Loucy (cell line): ENCODE data around the gene ZNRF1.

ENCODE experiments used
- H2AFZ ChIP-seq: fragments of 200-600 bp; sonication (generic); 2 replicates; pipeline ENCODE4 v1.6.0; 2016; ENCODE audit warnings: antibody characterized with exemption, mild to moderate bottlenecking, low read length, moderate library complexity
- H3F3A ChIP-seq: fragments of 200-600 bp; 2 replicates; pipeline ENCODE4 v1.6.0; 2016; ENCODE audit warnings: antibody characterized with exemption, low read depth, mild to moderate bottlenecking
- H3K27me3 ChIP-seq: fragments of 200-600 bp; sonication (generic); 2 replicates; pipeline ENCODE4 v1.6.1; 2014; ENCODE audit warnings: low read length, mild to moderate bottlenecking; ENCODE audit not compliant: insufficient read depth, poor library complexity, severe bottlenecking
- H3K36me3 ChIP-seq: fragments of 200-600 bp; sonication (generic); 2 replicates; pipeline ENCODE4 v1.6.1; 2016; ENCODE audit warnings: low read length; ENCODE audit not compliant: insufficient read depth
- H3K4me1 ChIP-seq: fragments of 200-600 bp; sonication (generic); 2 replicates; pipeline ENCODE4 v1.5.1; 2014; ENCODE audit warnings: low read length, mild to moderate bottlenecking; ENCODE audit not compliant: insufficient read depth, poor library complexity, severe bottlenecking
- H3K4me2 ChIP-seq: fragments of 200-600 bp; sonication (generic); 2 replicates; pipeline ENCODE4 v1.6.0; 2014; ENCODE audit warnings: antibody characterized with exemption, low read length, low read depth, mild to moderate bottlenecking; ENCODE audit not compliant: poor library complexity, severe bottlenecking
- H3K4me3 ChIP-seq: fragments of 200-600 bp; sonication (generic); 2 replicates; pipeline ENCODE4 v1.5.1; 2014; ENCODE audit warnings: low read length, mild to moderate bottlenecking, mixed read lengths; ENCODE audit not compliant: poor library complexity, severe bottlenecking
- H3K79me2 ChIP-seq: fragments of 200-600 bp; sonication (generic); 2 replicates; pipeline ENCODE4 v1.6.1; 2014; ENCODE audit warnings: low read length; ENCODE audit not compliant: insufficient read depth
- H3K9ac ChIP-seq: fragments of 200-600 bp; sonication (generic); 2 replicates; pipeline ENCODE4 v1.6.0; 2014; ENCODE audit warnings: mild to moderate bottlenecking, low read depth, low read length, moderate library complexity; ENCODE audit not compliant: poor library complexity, severe bottlenecking
- H3K9me2 ChIP-seq: fragments of 200-600 bp; sonication (generic); replicated peaks from 2 replicates; pipeline ENCODE4 v1.6.1; 2016; ENCODE audit warnings: low read depth, low read length, mixed read lengths
- H3K9me3 ChIP-seq: fragments of 200-600 bp; sonication (generic); 2 replicates; pipeline ENCODE4 v1.6.1; 2014; ENCODE audit warnings: mild to moderate bottlenecking, antibody characterized with exemption, low read length, low read depth; ENCODE audit not compliant: insufficient read depth
- H4K20me1 ChIP-seq: fragments of 200-600 bp; sonication (generic); 2 replicates; pipeline ENCODE4 v1.6.0; 2014; ENCODE audit warnings: antibody characterized with exemption, low read length, mild to moderate bottlenecking; ENCODE audit not compliant: insufficient read depth, poor library complexity, severe bottlenecking
- CTCF ChIP-seq: fragments of 200-600 bp; sonication (generic); conservative IDR thresholded peaks from 2 replicates; pipeline ENCODE4 v1.5.1; 2014; ENCODE audit warnings: mild to moderate bottlenecking, antibody characterized with exemption, low read length
- EZH2phosphoT487 ChIP-seq: fragments of 200-600 bp; IDR thresholded peaks from 2 replicates; pipeline ENCODE4 v1.6.1; 2018; ENCODE audit warnings: antibody characterized with exemption, mild to moderate bottlenecking, moderate library complexity, borderline replicate concordance

ZNRF1 gene

GRCh38 chr16:75110637-75111513 lies 112.1 kb downstream of the ZNRF1 start:
- Histone ChIP-seq H3K4me2 (peak overlapping the region; percentile 95), H3K9ac (peak overlapping the region; percentile 97), H2AFZ (no peak overlapping the region), H3K4me1 (peaks cover 57% of the 10 kb centered on the region), H3K9me3 (no peaks in the 10 kb centered on the region), H3F3A (peaks cover 18% of the 10 kb centered on the region), H3K9me2 (no peaks in the 10 kb centered on the region), H3K4me3 (peak overlapping the region; percentile 74), H3K79me2 (peaks cover 67% of the 10 kb centered on the region), H3K36me3 (peaks cover 27% of the 10 kb centered on the region; the same call in 1 of the 2 replicates), H4K20me1 (peaks cover 13% of the 10 kb centered on the region), H3K27me3 (no peaks in the 10 kb centered on the region)
- TF ChIP-seq CTCF (peak; percentile 82), EZH2phosphoT487 (no peak)

DNA sequence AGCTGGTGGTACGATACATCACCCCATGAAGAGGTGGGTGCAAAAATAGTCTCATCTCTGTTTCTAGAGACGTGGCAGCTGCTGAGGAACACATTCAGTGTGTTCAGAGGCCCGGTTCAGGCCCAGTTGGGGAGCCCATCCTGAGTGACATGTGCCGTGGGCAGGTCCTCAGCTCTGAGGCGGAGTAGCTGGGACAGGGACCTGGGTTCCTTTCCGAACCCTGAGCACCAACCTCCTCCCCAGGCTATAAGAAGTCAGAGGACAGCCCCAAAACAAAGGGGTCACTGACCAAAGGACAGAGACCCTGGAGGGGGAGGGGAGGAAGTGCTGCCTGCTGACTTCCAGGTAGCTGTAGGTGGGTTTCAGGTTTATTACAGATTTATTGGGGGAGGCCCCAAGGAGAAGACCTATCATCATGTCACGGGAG lies 112.7 kb downstream of the ZNRF1 start:
- peaks cover 60% of the 10 kb centered on the region for H3K79me2 ChIP-seq
- no peak overlapping the region for H2AFZ ChIP-seq

GRCh38 chr16:75111961-75112733 lies 113.3 kb downstream of the ZNRF1 start:
- H3K36me3 ChIP-seq, result peaks cover 14% of the 10 kb centered on the region; the same call in 1 of the 2 replicates
- H4K20me1 ChIP-seq, result peaks cover 13% of the 10 kb centered on the region
- peak overlapping the region; percentile 74 for H3K4me3 ChIP-seq
- TF ChIP-seq EZH2phosphoT487 (no peak), CTCF (no peak)
- no peaks in the 10 kb centered on the region for H3K27me3 ChIP-seq
- no peaks in the 10 kb centered on the region for H3K9me3 ChIP-seq
- peaks cover 18% of the 10 kb centered on the region for H3F3A ChIP-seq
- H3K4me2 ChIP-seq, result peak overlapping the region; percentile 95
- peak overlapping the region; percentile 97 for H3K9ac ChIP-seq
- H3K4me1 ChIP-seq, result peaks cover 45% of the 10 kb centered on the region
- H3K9me2 ChIP-seq, result no peaks in the 10 kb centered on the region
- no peak overlapping the region for H2AFZ ChIP-seq
- peaks cover 54% of the 10 kb centered on the region for H3K79me2 ChIP-seq

More for the DNA sequence above, 112.7 kb downstream of the ZNRF1 start:
- Histone ChIP-seq H3K4me3 (peak overlapping the region; percentile 74), H4K20me1 (peaks cover 13% of the 10 kb centered on the region), H3K9me3 (no peaks in the 10 kb centered on the region), H3K4me1 (peaks cover 51% of the 10 kb centered on the region), H3K9me2 (no peaks in the 10 kb centered on the region), H3F3A (peaks cover 18% of the 10 kb centered on the region), H3K27me3 (no peaks in the 10 kb centered on the region), H3K9ac (peak overlapping the region; percentile 97), H3K4me2 (peak overlapping the region; percentile 95), H3K36me3 (peaks cover 20% of the 10 kb centered on the region; the same call in 1 of the 2 replicates)
- TF ChIP-seq CTCF, result peak; percentile 2; the same call in 1 of the 2 replicates
- TF ChIP-seq EZH2phosphoT487, result no peak
